Erythroblast (primary cell): Measurements from ENCODE around the gene CUL1.

ENCODE experiments used
- GATA1 ChIP-seq: IDR thresholded peaks from 2 replicates; pipeline ENCODE4 v1.6.1; 2011; ENCODE audit warnings: low read depth, mild to moderate bottlenecking, control low read depth, low read length, moderate library complexity
- POLR2A ChIP-seq: IDR thresholded peaks from 2 replicates; pipeline ENCODE4 v1.6.1; 2011; ENCODE audit warnings: mild to moderate bottlenecking, low read length

GRCh38 chr7:148763622-148764021 is 64.9 kb downstream of the CUL1 start:
- TF ChIP-seq POLR2A (no peak), GATA1 (no peak)
